ENCODE data around the gene CPEB4. TPM values are rescaled to one million over a fixed set of nuclear protein-coding genes. Genes with fewer than 3 reads are reported as not detected.

The CPEB4 gene
- total RNA-seq, 4 donors from 2014 or later = 97.8 to 109 (median 102) TPM

- H3K27me3 ChIP-seq = no peaks in the 10 kb centered on the region
- intact Hi-C loops (cut with DNase I; ENCODE audit: low total_unique reads) = no loop called here
- peaks cover 0 to 5% of the 10 kb centered on the region in 2 donors for H3K36me3 ChIP-seq
- ATAC-seq = no peak
- no peak for TF ChIP-seq POLR2A (IDR thresholded peaks at IDR 0.05)
- no peak for TF ChIP-seq CTCF (IDR thresholded peaks at IDR 0.05 in 4 of 5, conservative IDR thresholded peaks at IDR 0.05 in 1 of 5)
- in situ Hi-C loops (cut with MboI; ENCODE audit: low sequenced_read_pairs in 4 of 4) = no loop called here
- no peaks in the 10 kb centered on the region for H3K9me3 ChIP-seq
- H3K4me3 ChIP-seq = no peak overlapping the region
- no peak for DNase-seq
- H3K27ac ChIP-seq = peak overlapping the region; percentile 89 to 99 (median 95)
- H3K4me1 ChIP-seq = peaks cover 70 to 88% of the 10 kb centered on the region in 2 donors
Measured at GRCh38 chr5:173916233-173916632, 28.1 kb downstream of the CPEB4 start.

- in situ Hi-C loops (cut with MboI; ENCODE audit: low sequenced_read_pairs in 4 of 4) = no loop called here
- Histone ChIP-seq H3K36me3 (no peaks in the 10 kb centered on the region), H3K4me1 (peaks cover 75 to 90% of the 10 kb centered on the region in 2 donors), H3K9me3 (no peaks in the 10 kb centered on the region), H3K27me3 (no peaks in the 10 kb centered on the region), H3K4me3 (peak overlapping the region; percentile 49 to 55 (median 53)), H3K27ac (peak overlapping the region; percentile 89 to 99 (median 95))
- intact Hi-C loops (cut with DNase I; ENCODE audit: low total_unique reads) = no loop called here
- ATAC-seq (peak; percentile 86 to 91), DNase-seq (peak; percentile 43 to 62)
- TF ChIP-seq CTCF (IDR thresholded peaks at IDR 0.05 in 4 of 5, conservative IDR thresholded peaks at IDR 0.05 in 1 of 5) (no peak), POLR2A (IDR thresholded peaks at IDR 0.05) (peak; percentile 65 to 70)
Measured at GRCh38 chr5:173917788-173918786, 29.9 kb downstream of the CPEB4 start.

GRCh38 chr5:173919443-173919842 is 31.3 kb downstream of the CPEB4 start:
- in situ Hi-C loops (cut with MboI; ENCODE audit: low sequenced_read_pairs in 4 of 4) = no loop called here
- intact Hi-C loops (cut with DNase I; ENCODE audit: low total_unique reads) = no loop called here
- Histone ChIP-seq H3K4me1 (peaks cover 77 to 90% of the 10 kb centered on the region in 2 donors), H3K4me3 (peak overlapping the region in 2 of 4 donors; percentile 2 to 52), H3K9me3 (no peaks in the 10 kb centered on the region), H3K27ac (peak overlapping the region; percentile 89 to 99 (median 95)), H3K36me3 (no peaks in the 10 kb centered on the region), H3K27me3 (no peaks in the 10 kb centered on the region)
- ATAC-seq (no peak), DNase-seq (no peak)
- TF ChIP-seq CTCF (IDR thresholded peaks at IDR 0.05 in 4 of 5, conservative IDR thresholded peaks at IDR 0.05 in 1 of 5) = no peak
- no peak for TF ChIP-seq POLR2A (IDR thresholded peaks at IDR 0.05)

- no peak overlapping the region for H3K4me3 ChIP-seq
- no peaks in the 10 kb centered on the region for H3K9me3 ChIP-seq
- DNase-seq (no peak), ATAC-seq (no peak)
- peaks cover 79 to 93% of the 10 kb centered on the region in 2 donors for H3K4me1 ChIP-seq
- H3K27ac ChIP-seq = peak overlapping the region; percentile 89 to 99 (median 95)
- intact Hi-C loops (cut with DNase I; ENCODE audit: low total_unique reads) = loop anchor here (5.0 kb wide), 1 partner anchor 248 kb away; no protein-coding TSS in a partner anchor
- no peaks in the 10 kb centered on the region for H3K36me3 ChIP-seq
- in situ Hi-C loops (cut with MboI; ENCODE audit: low sequenced_read_pairs in 4 of 4) = no loop called here
- no peaks in the 10 kb centered on the region for H3K27me3 ChIP-seq
- TF ChIP-seq CTCF (IDR thresholded peaks at IDR 0.05 in 4 of 5, conservative IDR thresholded peaks at IDR 0.05 in 1 of 5) (peak in 1 of 5 experiments; percentile 23), POLR2A (IDR thresholded peaks at IDR 0.05) (no peak)
Measured at GRCh38 chr5:173920024-173920753, 32.0 kb downstream of the CPEB4 start.
